Adrenal gland (tissue), 12 donors: ENCODE data around the gene NCKAP5L. TPM values are rescaled to one million over a fixed set of nuclear protein-coding genes. Genes with fewer than 3 reads are reported as not detected.

Experiments
- DNase-seq, 7 donors: peaks; one replicate each; pipeline ENCODE4 v3.0.0-alpha.2; 2019 to 2020
- H3K27ac ChIP-seq, 5 donors: fragments of 200-600 bp; sonication (generic) in 4 of 5; 1 replicate in 3 of 5; 2 replicates in 2 of 5; pipeline versions ENCODE4 v1.5.1 to v1.8.0; 2016 to 2020; ENCODE audit warnings: mild to moderate bottlenecking in 1 of 5
- H3K27me3 ChIP-seq: fragments of 200-600 bp; 2 replicates; pipeline ENCODE4 v1.8.0; 2021
- H3K36me3 ChIP-seq, 2 donors: fragments of 200-600 bp; replicated peaks in 1 of 2; 1 replicate in 1 of 2; 2 replicates in 1 of 2; pipeline versions ENCODE4 v1.5.1 to v1.8.0; 2018 to 2022
- H3K4me1 ChIP-seq, 2 donors: fragments of 200-600 bp; replicated peaks in 1 of 2; 1 replicate in 1 of 2; 2 replicates in 1 of 2; pipeline versions ENCODE4 v1.5.1 to v1.8.0; 2018 to 2021
- H3K4me3 ChIP-seq, 4 donors: fragments of 200-600 bp; sonication (generic) in 3 of 4; one replicate each; pipeline ENCODE4 v1.5.1; 2016 to 2018
- H3K9me3 ChIP-seq, 3 donors: fragments of 200-600 bp; sonication (generic) in 1 of 3; replicated peaks in 1 of 3; 1 replicate in 2 of 3; 2 replicates in 1 of 3; pipeline versions ENCODE4 v1.5.1 to v1.8.0; 2016 to 2021
- CTCF ChIP-seq, 6 experiments: fragments of 450-650 bp in 4 of 6; fragments of 200-600 bp in 2 of 6; sonication (generic) in 1 of 6; IDR thresholded peaks; 1 replicate in 5 of 6; 2 replicates in 1 of 6; pipeline versions ENCODE4 v1.5.1 to v1.8.0; 2016 to 2021; ENCODE audit warnings: antibody characterized with exemption in 6 of 6, mild to moderate bottlenecking in 2 of 6, moderate library complexity in 1 of 6
- POLR2A ChIP-seq, 2 donors: fragments of 450-650 bp; IDR thresholded peaks; one replicate each; pipeline ENCODE4 v1.6.1; 2017; ENCODE audit warnings: antibody characterized with exemption in 2 of 2, mild to moderate bottlenecking in 2 of 2, moderate library complexity in 1 of 2
- whole genome bisulfite sequencing, 4 donors: extraction: QIAGEN DNeasy Blood & Tissue Kit in 2 of 4; methylation state at CpG; one replicate each; pipeline versions ENCODE4 v1.1.5 to v1.1.7; 2013 to 2017; 5-methylcytosine and 5-hydroxymethylcytosine counted together
- intact Hi-C, 2 donors: fragments of 100-400 bp; cut with DNase I; formaldehyde crosslinking; loops; one replicate each; pipeline versions ENCODE4 v1.14.1 to v1.15.0; 2022 to 2023
- polyA plus RNA-seq, 3 donors: library from polyadenylated mRNA; stranded (reverse); fragments of 200-250 nt in 2 of 3; fragments of 350-450 nt in 1 of 3; fragmentation: Illumina TruSeq in 1 of 3; extraction: RNeasy Lipid Tissue Mini Kit (QIAGEN cat#74804) in 1 of 3; gene quantifications; one replicate each; pipeline ENCODE4 v1.2.3, GENCODE V29; 2013 to 2014
- total RNA-seq, 9 donors: library from RNA; depleted of rRNA in 4 of 9; stranded (reverse); fragments of >200 nt in 4 of 9; fragments of 120-200 nt in 1 of 9; fragmentation: NEBNext Ultra II Directional in 1 of 9; extraction: Animal tissue kit (Norgen Biotek cat#: 25700) in 1 of 9; gene quantifications; one replicate each; pipeline versions ENCODE4 v1.1.0 to v1.2.4, GENCODE V29; 2013 to 2023
- donor health status: healthy with polysubstance abuse.
- donor health status: Bipolar disorder and iron deficiency.
- donor health status: DM: yes; HTN: yes; CAD: no.
- donor health status: DM: no; HTN: no; CAD: no.
- donor health status: DM: no; HTN: no; CAD: no.
- donor health status: DM: yes; HTN: yes; CAD: no.

NCKAP5L gene
- total and polyA plus RNA-seq, 12 donors: 5.5 to 143 (median 38.4) TPM

- TF ChIP-seq POLR2A (IDR thresholded peaks at IDR 0.05) (no peak), CTCF (IDR thresholded peaks at IDR 0.05) (no peak)
These were observed 39.5 kb upstream of the NCKAP5L start for GRCh38 chr12:49867570-49868341.

GRCh38 chr12:49866859-49867569 is 38.8 kb upstream of the NCKAP5L start:
- H3K27ac ChIP-seq: peak overlapping the region in 2 of 5 donors; percentile 8 to 36
- no peaks in the 10 kb centered on the region for H3K36me3 ChIP-seq
- no peaks in the 10 kb centered on the region for H3K9me3 ChIP-seq
- 28 to 38% (median 32%) methylated on average over 12 to 19 of the region's 19 CpGs for WGBS, 4 donors
- intact Hi-C loops: loop anchor here (5.0 to 10.0 kb wide), 4 partner anchors 98 to 190 kb away; partner anchors contain the start of genes ASIC1 (in 2 of the 2) and AQP5 (in 1 of the 2)
- H3K27me3 ChIP-seq: no peaks in the 10 kb centered on the region
- peaks cover 0 to 21% of the 10 kb centered on the region in 2 donors for H3K4me1 ChIP-seq
- H3K4me3 ChIP-seq: no peak overlapping the region
- TF ChIP-seq POLR2A (IDR thresholded peaks at IDR 0.05) (no peak), CTCF (IDR thresholded peaks at IDR 0.05) (peak; percentile 89 to 98 (median 96))
- peak; percentile 58 to 93 (median 76) for DNase-seq

More at GRCh38 chr12:49867570-49868341, 39.5 kb upstream of the NCKAP5L start:
- intact Hi-C loops: loop anchor here (5.0 to 10.0 kb wide), 4 partner anchors 97 to 190 kb away; partner anchors contain the start of genes ASIC1 (in 2 of the 2) and AQP5 (in 1 of the 2)
- WGBS, 4 donors: 39 to 53% (median 49%) methylated on average over 10 to 11 of the region's 11 CpGs
- peak in 2 of 7 donors; percentile 25 to 61 for DNase-seq
- peaks cover 0 to 27% of the 10 kb centered on the region in 2 donors for H3K4me1 ChIP-seq
- peak overlapping the region in 4 of 5 donors; percentile 13 to 90 (median 55) for H3K27ac ChIP-seq
- no peaks in the 10 kb centered on the region for H3K9me3 ChIP-seq
- no peaks in the 10 kb centered on the region for H3K36me3 ChIP-seq
- H3K27me3 ChIP-seq: no peaks in the 10 kb centered on the region
- no peak overlapping the region for H3K4me3 ChIP-seq

GRCh38 chr12:49865782-49866135 is 37.5 kb upstream of the NCKAP5L start:
- Histone ChIP-seq H3K36me3 (no peaks in the 10 kb centered on the region), H3K27me3 (no peaks in the 10 kb centered on the region), H3K9me3 (no peaks in the 10 kb centered on the region), H3K4me1 (peaks cover 0 to 21% of the 10 kb centered on the region in 2 donors), H3K4me3 (no peak overlapping the region), H3K27ac (no peak overlapping the region)
- intact Hi-C loops: loop anchor here (5.0 to 10.0 kb wide), 4 partner anchors 99 to 192 kb away; partner anchors contain the start of genes ASIC1 (in 2 of the 2) and AQP5 (in 1 of the 2)
- no peak for DNase-seq
- WGBS, 4 donors: 70 to 78% (median 72%) methylated on average over 8 of the region's 8 CpGs
- TF ChIP-seq POLR2A (IDR thresholded peaks at IDR 0.05): no peak
- no peak for TF ChIP-seq CTCF (IDR thresholded peaks at IDR 0.05)
